Inflammatory macrophage treated with lipopolysaccharide for 1 hour (primary cell): ENCODE results near the gene SLC38A2.

Experiments
- DNase-seq, 2 donors: peaks; one replicate each; pipeline ENCODE4 v3.0.0-alpha.2; 2020 to 2022

SLC38A2 gene

DNA sequence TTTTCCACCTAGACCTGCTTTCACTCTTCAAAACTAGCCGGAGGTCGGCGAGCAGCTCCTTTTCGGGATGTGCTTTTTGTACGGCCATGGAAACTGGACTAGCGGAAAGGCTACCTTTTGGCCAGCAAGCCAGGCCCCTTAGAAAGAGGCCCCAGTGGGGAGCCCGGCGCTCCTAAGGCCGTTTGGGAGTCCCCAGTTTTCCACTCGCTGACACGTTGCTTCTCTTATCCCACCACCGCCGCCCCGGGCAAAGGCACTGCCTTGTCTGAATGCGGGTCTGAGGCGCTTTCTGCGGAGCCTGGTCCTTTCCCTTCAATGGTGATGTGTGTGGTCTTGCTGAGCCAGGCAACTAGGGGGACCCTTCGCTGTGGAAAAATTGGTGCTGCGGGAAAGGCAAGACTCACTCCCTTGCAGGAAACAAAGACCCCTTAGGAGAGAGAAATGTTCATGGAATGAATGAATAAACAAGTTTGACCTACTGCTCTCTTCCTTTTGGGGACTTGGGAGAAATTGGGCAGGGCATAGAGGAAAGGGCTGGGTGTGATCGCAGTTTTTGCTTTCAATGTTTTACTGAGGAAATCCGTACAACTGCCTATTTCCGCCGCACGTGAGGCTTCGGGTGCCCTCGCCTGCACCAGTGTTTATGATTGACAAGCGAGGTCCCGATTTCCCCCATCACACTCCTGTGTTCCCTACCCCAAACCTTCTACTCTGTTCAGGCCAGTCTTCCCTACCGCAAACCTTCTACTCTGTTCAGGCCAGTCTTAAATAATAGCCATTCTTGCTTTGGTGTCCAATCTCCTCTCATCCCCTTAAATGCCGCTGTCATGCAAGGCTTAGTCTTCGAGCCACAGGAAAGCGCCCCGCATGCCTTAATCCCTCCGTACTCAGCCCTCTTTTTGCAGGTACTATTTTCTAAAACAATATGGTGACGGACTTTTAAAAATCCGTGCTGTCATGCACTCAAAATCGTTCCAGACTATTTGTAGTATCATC, 1.0 kb upstream of the SLC38A2 start:
- DNase-seq = no peak

DNA sequence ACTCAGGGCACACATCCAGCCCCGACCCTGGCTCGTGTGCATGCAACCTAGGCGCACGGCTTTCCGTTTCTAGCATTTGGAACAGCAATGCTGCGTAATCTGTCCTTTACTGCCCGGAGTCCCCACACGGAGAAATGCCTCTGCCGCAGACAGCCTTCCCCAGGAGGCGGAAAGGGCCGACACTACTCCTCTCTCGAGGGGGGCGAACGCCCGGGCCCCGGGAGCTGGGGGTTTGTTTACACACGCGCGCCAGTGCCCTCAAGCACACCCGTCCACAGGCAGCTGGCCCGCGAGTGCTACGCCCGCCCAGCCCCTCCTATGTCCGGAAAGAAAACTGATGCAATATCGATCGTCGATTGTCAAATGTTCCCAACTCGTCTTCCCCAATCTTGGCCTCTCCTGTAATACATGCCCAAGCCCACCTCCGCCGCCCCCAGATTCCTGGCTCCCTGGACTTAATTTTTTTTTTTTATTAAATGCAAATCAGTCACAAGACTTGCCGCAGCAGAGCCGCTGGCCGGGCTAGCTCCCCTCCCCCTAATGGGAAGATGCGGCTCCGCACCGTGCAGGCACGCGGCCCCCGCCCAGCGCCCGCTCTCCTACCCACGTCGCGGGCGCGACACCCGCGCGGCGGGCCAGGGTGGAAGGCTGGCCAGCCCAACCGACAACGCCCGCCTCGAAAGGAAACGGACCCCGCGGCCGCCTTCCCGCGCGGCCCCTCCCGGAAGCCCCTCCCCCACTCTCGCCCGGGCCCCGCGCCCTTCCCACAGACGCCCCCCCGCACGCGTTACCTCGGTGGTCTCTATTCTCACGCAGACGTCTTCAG, 642 bp downstream of the SLC38A2 start:
- DNase-seq = peak; percentile 92 to 93

DNA sequence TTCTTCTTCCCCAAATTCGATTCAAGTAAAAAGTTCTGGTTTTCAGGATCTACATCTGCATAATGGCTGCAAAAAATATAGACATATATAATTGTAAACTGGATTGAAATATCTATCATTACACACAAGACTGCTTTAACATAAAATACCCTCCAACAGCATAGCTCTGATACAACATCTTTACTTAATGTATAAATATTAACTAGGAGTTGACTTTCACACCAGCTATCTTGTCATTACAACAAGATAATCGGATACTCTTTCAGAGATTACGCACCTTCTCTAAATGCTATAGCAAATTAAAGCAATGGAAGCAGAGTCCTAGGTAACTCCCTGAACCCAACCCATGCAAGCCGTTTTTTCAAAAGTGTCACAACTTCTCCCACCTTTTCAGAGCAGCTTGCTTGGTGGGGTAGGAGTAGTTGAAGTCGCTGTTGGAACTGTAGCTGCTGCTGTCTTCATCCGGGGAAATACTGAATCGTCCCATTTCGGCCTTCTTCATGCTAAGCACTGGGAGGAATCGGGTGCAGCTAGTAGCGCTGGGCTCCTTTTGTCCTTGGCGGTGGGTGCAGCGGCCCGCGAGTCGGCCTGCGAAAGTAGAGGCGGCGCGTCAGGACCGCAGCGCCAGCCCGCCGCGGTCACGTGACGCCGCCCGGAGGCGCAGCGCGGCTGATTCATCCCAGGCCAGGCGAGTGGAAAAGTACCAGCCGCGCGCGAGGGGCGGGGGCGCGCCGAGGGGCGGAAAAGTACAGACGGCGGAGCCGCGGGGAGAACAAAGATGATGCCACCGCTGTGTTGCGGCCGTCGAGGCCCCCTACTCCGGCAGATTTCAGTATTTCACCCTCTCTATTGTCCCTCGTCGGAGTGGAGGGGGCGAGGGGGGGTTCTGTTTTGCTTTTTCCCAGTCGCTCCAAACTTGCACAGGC, 1.5 kb downstream of the SLC38A2 start:
- DNase-seq = peak; percentile 88 to 89

DNA sequence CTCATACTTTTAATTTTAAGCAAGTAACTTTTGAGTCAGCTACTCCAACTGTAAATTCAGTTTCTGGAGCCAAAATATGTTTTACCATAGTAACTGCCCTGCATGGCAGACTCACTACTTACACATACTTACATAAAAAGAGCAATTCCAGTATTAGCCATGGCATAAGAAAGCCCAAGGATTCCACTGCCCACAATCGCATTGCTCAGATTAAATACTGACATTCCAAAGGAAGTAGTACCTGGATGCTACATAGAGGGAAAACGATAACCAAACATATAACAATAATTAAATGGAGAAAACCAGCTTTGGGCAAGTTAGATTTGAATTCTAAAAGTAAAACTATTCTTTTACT, 2.2 kb downstream of the SLC38A2 start:
- no peak for DNase-seq

DNA sequence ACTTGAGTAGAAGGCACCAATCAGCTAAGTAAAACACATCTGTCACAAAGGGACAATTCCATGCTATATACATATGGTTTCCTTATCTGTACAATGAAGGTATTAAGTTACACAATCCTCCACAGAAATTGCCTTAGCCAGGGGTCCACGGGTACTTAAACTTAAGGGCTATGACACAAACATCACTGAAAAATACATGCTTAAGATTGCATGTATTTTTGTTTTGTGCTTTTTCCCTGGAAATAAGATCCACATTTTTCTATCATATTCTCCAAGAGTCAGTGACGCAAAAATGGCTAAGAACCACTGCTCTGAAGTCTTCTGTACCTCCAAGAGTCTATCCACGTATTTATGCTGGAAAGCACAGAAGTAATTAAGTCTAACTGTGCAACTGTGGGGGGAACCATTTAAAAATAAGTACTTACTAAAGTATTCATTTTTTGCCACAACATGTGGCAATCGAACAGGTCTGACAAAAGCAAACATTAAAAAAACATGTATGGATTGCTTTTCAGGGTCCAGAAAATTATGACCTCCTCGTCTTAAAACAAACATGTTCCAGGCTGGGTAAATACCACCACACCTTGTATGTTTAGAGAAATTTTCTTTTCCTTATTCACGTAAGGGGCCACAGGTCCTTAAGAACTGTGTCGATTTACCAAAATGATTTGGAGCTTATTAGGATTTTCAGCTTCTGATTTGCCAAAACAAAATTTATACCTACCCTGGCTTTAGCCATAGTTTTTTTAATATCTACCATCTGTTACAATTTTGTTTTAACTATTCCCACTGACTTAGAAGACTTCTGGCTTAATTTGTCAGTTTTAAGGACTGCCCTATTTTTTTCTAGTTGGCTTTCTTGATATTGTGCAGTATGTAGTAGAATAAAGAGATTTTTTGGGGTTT, 2.8 kb downstream of the SLC38A2 start:
- no peak for DNase-seq

DNA sequence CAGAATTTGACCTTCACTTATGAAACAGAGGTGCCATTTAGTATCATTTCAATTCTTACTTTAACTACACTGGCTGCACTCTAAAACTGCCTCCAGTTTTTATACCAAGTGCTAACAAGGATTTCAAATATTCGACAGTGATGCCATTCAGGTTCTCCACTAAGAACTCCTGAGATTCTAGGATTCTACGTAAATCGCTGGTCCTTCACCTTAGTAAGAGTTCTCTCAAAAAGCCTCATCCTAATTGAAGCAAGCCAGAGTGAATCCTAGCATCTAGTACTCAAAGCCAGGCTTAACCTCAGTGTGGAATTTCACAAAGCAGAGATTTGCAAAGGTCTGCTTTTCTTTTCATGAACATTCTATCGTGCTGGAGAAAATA, 3.5 kb downstream of the SLC38A2 start:
- DNase-seq = no peak

DNA sequence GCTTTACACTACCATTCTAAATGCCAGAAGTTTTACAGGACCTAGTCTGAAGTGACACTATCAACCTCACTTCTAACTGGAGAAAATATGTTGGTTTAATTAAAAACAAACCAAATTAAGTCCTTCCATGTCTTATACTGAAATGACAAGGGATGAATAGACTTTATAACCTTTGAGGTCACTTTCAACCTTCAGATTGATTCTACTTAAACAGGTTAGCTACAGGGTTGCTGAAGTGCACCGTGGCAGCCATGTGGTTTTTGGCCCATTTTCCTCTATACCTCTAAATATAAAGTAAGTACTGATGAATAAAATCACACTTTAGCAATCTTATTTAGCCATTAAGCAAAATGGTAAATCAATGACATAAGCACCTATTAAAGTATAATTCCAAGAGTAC, 3.9 kb downstream of the SLC38A2 start:
- DNase-seq = no peak

DNA sequence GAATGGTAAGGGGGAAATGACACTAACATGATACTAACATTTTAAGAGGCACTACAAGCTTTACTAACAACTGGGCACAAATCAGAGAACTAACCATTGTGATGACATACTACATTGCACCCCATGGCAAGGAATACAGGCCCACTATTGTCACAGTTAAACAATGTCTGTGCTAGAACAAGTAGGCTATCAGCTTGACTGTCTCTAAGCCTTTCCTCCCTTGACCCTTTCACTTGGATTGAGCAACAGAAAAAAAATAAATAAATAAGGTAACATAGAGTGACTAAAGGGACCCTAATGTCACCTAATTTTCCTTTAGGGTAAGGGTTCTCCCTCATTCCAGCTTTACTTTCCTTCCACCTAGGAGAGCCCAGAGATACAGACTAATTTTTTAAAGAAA, 4.4 kb downstream of the SLC38A2 start:
- DNase-seq = no peak

DNA sequence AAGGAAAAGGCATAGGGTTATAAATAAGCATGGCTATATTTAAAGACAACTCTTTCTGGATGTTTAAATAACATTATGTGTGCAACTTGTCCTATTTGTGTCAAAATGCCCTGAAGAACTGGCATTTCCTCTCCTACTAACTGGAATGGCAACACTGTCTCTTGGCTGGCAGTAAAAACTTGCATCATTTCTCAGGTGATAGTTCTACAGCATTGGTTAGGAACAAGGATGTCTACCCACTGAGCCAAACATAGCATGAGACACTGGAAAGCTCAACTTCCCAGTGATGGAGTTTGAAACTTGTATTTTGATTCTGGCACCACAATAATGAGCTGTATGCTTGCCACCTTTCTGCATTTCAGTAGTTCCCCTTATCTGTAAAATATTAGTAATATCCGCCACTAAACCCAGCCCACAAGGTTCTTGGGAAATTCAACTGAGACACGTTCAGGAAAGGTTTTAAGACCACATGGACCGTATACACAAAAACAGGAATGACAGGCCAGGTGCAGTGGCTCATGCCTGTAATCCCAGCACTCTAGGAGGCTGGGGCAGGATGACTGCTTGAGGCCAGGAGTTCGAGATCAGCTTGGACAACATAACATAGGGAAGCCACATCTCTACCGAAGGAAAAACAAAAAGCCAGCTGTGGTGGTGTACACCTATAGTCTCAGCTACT, 5.1 kb downstream of the SLC38A2 start:
- no peak for DNase-seq

DNA sequence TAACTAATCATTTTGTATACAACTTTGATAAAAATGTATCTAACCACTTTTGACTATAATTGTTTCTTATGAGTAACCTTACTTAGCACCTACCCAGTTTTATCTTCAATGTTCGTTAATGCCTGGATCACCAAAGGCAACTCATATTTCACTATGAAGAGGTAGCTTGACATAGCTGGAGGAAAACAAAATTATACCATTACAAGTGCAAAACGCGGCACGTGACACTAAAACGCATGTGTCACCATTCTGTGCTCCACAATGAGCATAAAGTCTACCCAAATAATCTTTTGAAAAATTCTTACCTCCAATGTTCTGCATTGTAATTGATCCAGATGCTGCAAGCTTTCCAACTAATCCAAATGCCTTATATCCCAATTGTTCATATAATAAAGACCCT, 5.8 kb downstream of the SLC38A2 start:
- DNase-seq = no peak

DNA sequence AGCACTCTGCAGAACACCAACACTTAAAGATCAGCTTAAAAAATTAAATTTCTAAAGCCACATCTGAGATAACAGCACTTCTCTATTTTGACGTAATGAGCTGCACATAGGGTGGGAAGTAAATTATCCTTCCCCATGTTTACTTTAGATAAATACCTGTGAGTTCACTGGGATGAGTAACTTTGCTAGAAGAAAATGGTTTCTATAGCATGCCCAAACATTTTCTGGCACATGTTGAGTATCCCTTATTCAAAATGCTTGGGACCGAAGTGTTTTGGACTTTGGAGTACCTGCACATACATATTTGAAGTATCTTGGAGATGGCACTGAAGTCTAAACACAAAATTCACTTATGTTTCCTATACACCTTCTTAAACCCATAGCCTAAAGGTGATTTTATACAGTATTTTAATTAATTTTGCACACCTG, 6.6 kb downstream of the SLC38A2 start:
- no peak for DNase-seq

DNA sequence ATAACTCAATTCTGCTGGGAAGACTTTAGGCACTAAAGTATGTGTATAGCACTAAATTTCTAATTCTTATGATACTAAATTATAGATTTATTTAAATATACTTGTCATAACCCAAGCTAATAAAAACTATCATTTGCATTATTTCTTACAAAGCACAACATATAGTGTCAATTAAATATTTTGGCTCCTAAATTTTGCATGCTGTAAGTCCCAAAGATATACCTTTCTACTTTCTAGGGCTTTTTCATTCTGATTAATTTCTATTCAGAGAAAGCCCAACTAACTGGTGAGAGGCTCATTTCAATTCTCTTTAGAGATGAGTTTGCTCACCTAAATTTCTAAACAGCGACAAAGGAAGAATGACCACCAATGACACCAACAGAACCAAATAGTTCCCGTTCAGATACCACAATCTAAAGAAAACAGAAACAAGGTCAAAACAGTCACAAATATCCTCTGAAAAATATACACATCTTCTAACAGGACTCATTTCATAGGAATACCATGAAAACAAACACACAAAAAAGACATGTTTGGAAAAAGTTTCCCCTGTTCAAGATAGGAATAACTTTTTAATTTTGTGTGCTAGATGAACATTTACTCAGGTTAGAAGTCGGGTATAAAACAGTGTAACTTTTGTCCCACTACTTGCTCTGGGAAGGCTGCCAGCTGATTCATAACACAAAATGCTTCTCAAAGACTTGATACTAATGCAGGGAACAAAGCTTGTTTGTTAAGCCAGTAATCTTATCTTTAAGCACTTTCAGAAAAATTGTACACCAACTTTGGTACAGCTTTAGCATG, 7.6 kb downstream of the SLC38A2 start:
- DNase-seq = no peak

DNA sequence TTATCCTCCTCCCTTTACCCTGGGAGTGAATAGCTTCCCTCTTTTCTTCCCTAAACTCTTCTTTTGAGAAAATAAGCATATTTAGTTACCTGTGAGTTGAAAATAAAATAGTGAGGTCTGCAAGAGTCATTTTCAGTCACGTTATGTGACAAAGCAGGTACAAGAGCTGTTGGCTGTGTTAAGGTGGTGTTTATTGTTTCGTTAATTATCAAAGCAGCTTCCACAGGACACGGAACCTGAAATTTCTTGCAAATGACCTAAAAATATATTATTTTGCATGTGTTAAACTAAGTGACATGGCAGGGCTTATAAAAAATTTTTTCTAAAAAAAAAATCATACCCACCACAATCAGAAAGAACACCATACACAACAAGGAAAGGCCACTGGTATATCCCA, 8.3 kb downstream of the SLC38A2 start:
- no peak for DNase-seq

DNA sequence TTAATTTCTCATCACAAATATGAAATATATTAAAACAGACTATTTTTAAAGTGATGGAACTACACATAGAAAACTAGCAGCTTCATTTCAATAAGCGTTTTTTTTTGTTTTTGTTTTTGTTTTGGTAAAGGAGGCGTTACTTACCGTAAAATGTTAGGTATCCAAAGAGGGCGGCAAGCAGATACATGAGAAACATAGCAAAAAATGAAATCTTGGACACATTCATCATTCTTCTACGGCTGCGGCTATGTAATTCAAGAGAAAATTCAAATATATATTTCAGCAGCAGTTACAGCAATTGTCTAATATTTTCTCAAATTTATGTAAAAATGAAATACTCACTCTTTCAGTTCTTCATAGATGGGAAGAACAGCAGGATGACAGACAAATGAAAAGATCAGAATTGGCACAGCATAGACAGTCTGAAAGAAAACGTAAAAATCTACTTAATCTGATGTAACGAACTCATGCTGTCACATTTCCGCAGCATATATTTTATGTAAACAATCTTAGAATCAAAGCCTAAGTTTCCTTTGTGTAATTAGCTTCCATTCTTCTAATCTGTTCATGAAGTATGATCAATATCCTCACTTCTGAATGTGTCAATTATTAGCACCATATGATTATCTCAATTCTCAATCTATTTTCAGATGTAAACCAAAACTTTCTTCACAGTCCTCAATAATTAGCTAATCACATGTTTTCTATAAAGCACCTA, 8.8 kb downstream of the SLC38A2 start:
- DNase-seq = no peak

DNA sequence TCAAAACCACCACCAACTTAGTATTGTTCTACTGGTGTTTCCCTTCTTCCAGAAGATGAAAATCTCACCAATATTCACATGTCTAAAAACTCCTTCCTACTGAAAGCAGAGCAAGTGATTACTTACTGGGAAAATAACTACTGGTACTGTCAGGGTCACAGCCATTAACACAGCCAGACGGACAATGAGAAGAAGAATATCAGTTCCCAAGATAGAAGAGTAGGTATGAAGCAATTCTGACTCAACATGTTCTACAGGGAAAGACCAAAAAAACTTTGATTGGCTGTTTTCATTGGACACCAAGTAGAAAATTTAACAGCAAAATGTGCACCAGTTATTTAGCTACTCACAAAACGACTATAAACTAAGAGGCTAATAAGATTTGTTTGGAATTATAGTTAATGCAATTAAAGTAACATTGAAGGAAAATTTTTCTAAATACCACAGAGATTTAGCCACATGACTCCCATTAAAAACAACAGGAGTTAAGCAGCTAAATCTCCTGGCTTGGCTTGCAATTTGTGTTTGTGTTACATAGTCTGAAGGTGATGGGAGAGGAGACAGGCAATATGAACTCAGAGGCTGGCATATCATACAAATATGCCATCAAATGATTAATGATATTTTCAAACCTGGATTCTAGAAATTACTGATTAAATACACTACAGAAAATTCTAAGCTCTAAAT, 9.5 kb downstream of the SLC38A2 start:
- no peak for DNase-seq

DNA sequence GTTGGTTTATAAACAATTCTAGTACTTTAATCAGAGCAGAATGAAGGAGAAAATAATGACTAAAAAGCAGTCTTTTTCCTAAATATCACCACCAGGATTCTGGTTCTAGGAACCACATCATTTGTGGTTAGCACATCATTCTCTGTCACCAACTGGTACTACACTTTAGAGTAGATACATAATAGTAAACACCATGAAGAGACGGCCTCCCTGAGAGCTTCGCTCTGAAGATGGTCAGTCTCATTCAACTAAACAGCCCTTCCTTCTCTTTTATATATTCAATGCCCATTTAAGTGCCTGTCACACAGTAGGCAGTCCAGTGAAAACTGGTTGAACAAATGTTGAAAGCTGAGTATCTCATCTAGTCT, 10.9 kb downstream of the SLC38A2 start:
- no peak for DNase-seq

DNA sequence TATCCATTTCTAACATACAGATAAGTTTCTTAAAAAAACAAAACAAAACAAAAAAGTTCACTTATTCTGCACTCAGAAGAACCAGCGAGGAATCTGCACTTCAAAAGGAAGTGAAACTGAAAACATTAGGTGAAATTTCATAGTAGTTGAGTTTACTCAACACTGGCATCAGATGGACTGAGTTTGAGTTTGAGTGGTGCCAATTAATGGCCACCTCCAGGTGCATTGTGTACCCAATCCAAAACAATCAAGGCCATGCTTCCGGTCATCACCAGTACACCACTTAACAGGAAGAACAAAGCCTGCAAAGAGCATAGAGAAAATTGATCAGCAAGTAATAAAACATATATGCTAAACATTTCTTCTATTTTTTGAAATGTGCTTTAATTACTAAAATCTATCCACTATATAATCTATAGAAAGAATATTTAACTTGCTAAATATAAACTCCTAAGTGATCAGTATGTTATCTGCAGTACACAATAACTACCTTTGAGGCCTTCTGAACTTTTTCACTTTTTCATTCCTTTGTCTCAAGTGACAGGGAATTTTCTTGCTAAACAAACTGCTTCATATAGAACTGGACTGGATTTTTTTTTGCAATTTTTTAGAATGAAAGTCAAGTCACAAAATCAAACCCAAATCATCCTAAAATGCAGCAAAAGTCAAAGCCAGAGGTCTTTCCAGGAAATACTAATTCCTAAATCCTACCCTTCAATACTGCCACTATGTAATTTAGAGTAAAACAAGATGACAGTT, 11.5 kb downstream of the SLC38A2 start:
- DNase-seq = peak in 1 of 2 donors; percentile 21

DNA sequence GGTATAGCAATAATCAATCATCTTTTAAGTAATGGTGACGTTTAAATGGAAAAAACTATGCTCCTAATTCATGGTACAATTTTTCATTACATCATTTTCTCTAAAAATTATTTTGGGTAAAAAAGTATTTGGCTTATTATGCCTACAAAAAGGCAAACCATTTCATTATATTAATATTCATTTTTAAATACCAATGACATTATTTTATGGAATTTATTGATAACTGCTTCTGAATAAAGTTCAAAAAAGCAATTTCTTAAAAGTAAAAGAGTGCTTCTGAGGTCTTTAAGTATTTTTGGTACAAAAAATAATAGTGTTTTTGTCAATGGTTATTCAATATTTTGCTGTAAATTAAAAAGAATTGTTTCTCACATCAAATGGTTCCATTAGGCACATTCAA, 12.2 kb downstream of the SLC38A2 start:
- DNase-seq = no peak
